Posterior vena cava (tissue), 2 donors: Measurements from ENCODE around the gene CCSER1. TPM values are rescaled to one million over a fixed set of nuclear protein-coding genes. Genes with fewer than 3 reads are reported as not detected.
"Not testable (repeated sequence)": the region's sequence is repeated elsewhere in the genome, so short reads cannot be mapped to it uniquely, and the experiment has no call there.

Experiments used
- DNase-seq: peaks from one replicate; pipeline ENCODE4 v3.0.0-alpha.2; 2020; ENCODE audit warnings: low spot score
- intact Hi-C, 2 donors: fragments of 100-400 bp; cut with DNase I; formaldehyde crosslinking; loops; one replicate each; pipeline versions ENCODE4 v1.14.1 to v1.14.2; 2022 to 2023
- total RNA-seq, 2 donors: library from RNA; stranded (reverse); fragmentation: NEBNext Ultra II Directional; extraction: Animal tissue kit (Norgen Biotek cat#: 25700); gene quantifications; one replicate each; pipeline ENCODE4 v1.2.1, GENCODE V29; 2021
- donor health status: DM: yes; HTN: yes; CAD: no.
- donor health status: DM: yes; HTN: yes; CAD: no.

Gene CCSER1
- total RNA-seq, 2 donors from 2014 or later: 1.8 to 7.0 TPM

DNA sequence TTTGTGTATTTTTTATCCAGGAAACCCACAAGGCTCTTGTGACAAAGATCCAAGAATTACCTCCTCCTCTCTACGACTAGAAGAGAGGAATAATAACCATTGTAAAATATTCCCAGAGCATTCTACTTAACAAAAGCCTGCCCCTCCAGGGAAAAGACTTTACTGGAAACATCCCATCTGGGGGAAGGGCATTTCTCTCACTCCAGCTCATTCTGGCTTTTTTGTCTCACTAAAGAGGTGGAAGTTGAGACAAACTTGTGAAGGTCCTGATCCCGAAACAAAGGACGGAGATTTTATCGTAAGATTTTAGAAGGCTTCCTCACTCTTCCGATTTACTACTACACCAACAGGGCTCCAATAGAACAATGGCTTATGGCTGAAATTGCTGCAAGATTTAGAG is 1484.6 kb downstream of the CCSER1 start:
- DNase-seq: no peak
- intact Hi-C loops: no loop called here

DNA sequence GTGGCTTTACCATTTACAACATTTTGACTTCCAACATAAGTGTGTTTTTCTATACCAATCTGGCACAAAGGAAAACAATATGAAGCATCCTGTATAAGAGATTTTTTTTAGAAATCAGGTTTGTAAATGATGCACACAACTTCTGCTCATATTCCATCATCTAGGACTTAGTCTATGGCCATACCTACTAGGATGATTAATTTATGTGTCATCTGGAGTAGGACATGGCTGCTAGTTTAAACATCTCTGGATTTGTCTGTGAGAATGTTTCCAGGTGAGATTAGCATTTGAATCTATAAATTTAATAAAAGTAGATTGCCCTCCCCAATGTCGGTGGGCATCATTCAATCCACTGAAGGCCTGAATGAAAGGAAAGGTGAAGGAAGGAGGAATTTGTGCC is 1493.8 kb downstream of the CCSER1 start:
- intact Hi-C loops: no loop called here

DNA sequence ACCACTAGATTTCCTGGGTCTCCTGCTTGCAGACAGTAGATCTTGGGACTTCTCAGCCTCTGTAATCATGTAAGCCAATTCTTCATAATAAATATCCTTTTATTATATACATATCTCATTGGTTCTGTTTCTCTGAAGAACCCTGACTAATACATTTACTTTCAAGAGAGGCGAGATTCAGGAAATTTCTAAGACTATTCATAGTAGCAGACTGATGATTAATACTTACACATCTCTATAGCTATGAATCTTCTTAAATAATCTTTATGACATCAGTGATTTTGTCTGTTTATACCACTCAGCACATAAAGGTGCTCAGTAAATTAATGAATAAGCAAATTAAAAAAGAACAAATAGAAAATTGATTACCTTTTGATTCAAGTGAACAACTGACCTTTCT is 1494.3 kb downstream of the CCSER1 start:
- DNase-seq: no peak
- intact Hi-C loops: no loop called here

More for the DNA sequence above, 1493.8 kb downstream of the CCSER1 start:
- no peak for DNase-seq

GRCh38 chr4:91622925-91623602 is 1495.9 kb downstream of the CCSER1 start:
- DNase-seq: no peak
- intact Hi-C loops: no loop called here

DNA sequence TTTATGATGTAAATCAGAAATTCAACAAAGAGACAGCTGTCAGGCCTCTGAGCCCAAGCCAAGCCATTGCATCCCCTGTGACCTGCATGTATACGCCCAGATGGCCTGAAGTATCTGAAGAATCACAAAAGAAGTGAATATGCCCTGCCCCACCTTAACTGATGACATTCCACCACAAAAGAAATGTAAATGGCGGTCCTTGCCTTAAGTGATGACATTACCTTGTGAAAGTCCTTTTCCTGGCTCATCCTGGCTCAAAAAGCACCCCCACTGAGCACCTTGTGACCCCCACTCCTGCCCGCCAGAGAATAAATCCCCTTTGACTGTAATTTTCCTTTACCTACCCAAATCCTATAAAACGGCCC is 1496.4 kb downstream of the CCSER1 start:
- intact Hi-C loops, DNase-seq: not testable (repeated sequence)

GRCh38 chr4:91630054-91630453 is 1502.9 kb downstream of the CCSER1 start:
- intact Hi-C loops: no loop called here
- no peak for DNase-seq

DNA sequence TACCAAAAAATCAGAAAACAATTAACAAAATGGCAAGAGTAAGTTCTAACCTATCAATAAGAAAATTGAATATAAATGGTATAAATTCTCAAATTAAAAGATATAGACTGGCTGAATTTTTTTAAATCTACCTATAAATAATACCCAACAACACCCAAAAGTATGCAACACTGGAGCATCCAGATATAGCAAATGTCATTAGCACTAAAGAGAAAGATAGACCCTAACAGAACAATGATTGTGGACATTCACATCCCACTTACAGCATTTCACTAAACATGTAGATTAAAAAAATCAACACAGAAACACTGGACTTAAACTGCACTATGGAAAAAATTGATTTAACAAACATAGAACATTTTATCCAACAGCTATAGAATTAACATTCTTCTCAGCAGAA is 1503.6 kb downstream of the CCSER1 start:
- intact Hi-C loops: no loop called here
- no peak for DNase-seq

DNA sequence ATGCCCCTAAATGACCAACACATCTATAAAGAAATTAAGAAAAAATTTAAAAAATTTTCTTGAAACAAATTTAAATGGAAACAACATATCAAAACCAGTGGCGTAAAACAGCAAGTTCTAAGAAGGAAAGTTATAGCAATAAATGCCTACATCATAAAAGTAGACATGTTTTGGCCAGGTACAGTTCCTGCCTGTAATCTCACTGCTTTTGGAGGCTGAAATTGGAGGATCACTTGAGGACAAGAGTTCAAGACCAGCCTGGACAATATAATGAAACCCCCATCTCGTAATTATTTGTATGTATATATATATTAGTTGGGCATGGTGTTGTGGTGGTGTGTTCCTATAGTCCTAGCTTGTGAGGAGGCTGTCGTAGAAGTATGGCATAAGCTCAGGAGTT is 1504.1 kb downstream of the CCSER1 start:
- intact Hi-C loops: no loop called here
- no peak for DNase-seq

GRCh38 chr4:91636083-91636482 is 1508.9 kb downstream of the CCSER1 start:
- intact Hi-C loops: no loop called here
- no peak for DNase-seq

Other genes with a start within 250 kb of the CCSER1 start
- gene MMRN1, start 232.5 kb upstream of the CCSER1 start, total RNA-seq: 10 to 100 TPM; 71.0 to 72.8 TPM